T-helper 17 cell (primary cell): Measurements from ENCODE around the gene NSD2. TPM values are rescaled to one million over a fixed set of nuclear protein-coding genes. Genes with fewer than 3 reads are reported as not detected.
"Not testable (repeated sequence)": the region's sequence is repeated elsewhere in the genome, so short reads cannot be mapped to it uniquely, and the experiment has no call there.

Experiments
- ATAC-seq: fragments of 150-1000 bp; cut with Tn5 transposase; 2 replicates; pipeline ENCODE4 v1.10.0; 2021; ENCODE audit warnings: mild to moderate bottlenecking, moderate library complexity
- DNase-seq, 3 donors: peaks; one replicate each; pipeline versions ENCODE4 v3.0.0 to v3.0.0-alpha.2; 2020 to 2021
- H3K9me3 ChIP-seq: one replicate; pipeline ENCODE4 v1.7.0; 2013; ENCODE audit warnings: low read length, mild to moderate bottlenecking; ENCODE audit not compliant: control insufficient read depth, poor library complexity, severe bottlenecking
- H3K27ac Mint-ChIP-seq: one replicate; pipeline ENCODE4 v1.8.0; 2022; ENCODE audit warnings: mild to moderate bottlenecking, moderate library complexity, mixed read lengths
- H3K27me3 Mint-ChIP-seq: one replicate; pipeline ENCODE4 v1.8.0; 2022; ENCODE audit warnings: mixed read lengths
- H3K36me3 Mint-ChIP-seq: one replicate; pipeline ENCODE4 v1.8.0; 2022; ENCODE audit warnings: low read depth, mixed read lengths
- H3K4me1 Mint-ChIP-seq: one replicate; pipeline ENCODE4 v1.8.0; 2022; ENCODE audit warnings: mild to moderate bottlenecking, mixed read lengths
- H3K4me3 Mint-ChIP-seq: one replicate; pipeline ENCODE4 v1.8.0; 2022; ENCODE audit warnings: mild to moderate bottlenecking, moderate library complexity, mixed read lengths
- total RNA-seq, 4 donors: library from RNA in 2 of 4; stranded (reverse) in 2 of 4; gene quantifications; one replicate each; pipeline ENCODE4 v1.2.3 and lab custom pipeline; 2022 to 2026

NSD2 gene
- total RNA-seq, 2 donors from 2014 or later = 55.0 to 62.2 TPM

- no peak overlapping the region for H3K27ac Mint-ChIP-seq
- no peak overlapping the region for H3K4me3 Mint-ChIP-seq
- H3K4me1 Mint-ChIP-seq = peaks cover 21% of the 10 kb centered on the region
Measured at GRCh38 chr4:1900624-1901023, 29.4 kb downstream of the NSD2 start.

DNA sequence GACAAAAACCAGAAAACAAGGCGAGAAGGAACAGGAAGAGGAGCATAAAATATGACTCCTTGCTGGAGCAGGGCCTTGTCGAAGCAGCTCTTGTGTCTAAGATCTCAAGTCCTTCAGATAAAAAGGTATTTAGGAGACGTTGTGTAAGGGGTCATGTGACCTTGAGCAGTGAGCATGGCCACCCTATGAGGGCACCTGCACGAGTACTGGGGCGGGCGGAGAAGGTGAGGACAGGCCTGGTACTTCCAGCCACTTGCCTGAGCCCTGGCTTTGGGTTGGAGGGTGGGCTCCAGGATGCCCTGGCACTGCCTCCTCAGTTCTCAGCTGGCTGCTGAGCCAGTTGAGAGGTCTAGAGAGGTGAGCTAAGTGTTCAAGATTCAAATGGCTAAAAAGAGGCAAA is 29.9 kb downstream of the NSD2 start:
- no peak overlapping the region for H3K27ac Mint-ChIP-seq
- DNase-seq (no peak), ATAC-seq (no peak)
- no peak overlapping the region for H3K4me3 Mint-ChIP-seq
- H3K27me3 Mint-ChIP-seq = no peaks in the 10 kb centered on the region
- no peaks in the 10 kb centered on the region for H3K9me3 ChIP-seq
- no peaks in the 10 kb centered on the region for H3K36me3 Mint-ChIP-seq
- peaks cover 24% of the 10 kb centered on the region for H3K4me1 Mint-ChIP-seq

More at GRCh38 chr4:1900624-1901023, 29.4 kb downstream of the NSD2 start:
- no peaks in the 10 kb centered on the region for H3K36me3 Mint-ChIP-seq
- no peaks in the 10 kb centered on the region for H3K9me3 ChIP-seq
- ATAC-seq (no peak), DNase-seq (no peak)
- H3K27me3 Mint-ChIP-seq = no peaks in the 10 kb centered on the region

- Mint-ChIP-seq H3K36me3 (peaks cover 2% of the 10 kb centered on the region), H3K27ac (no peak overlapping the region), H3K4me1 (peaks cover 29% of the 10 kb centered on the region), H3K27me3 (no peaks in the 10 kb centered on the region), H3K4me3 (no peak overlapping the region)
- DNase-seq (no peak), ATAC-seq (no peak)
- no peaks in the 10 kb centered on the region for H3K9me3 ChIP-seq
Measured at GRCh38 chr4:1902243-1902642, 31.1 kb downstream of the NSD2 start.

- H3K27ac Mint-ChIP-seq = peak overlapping the region; percentile 9
- no peak for ATAC-seq
- DNase-seq = no peak
- peaks cover 2% of the 10 kb centered on the region for H3K36me3 Mint-ChIP-seq
- H3K4me3 Mint-ChIP-seq = no peak overlapping the region
- H3K9me3 ChIP-seq = no peaks in the 10 kb centered on the region
- no peaks in the 10 kb centered on the region for H3K27me3 Mint-ChIP-seq
- H3K4me1 Mint-ChIP-seq = peaks cover 33% of the 10 kb centered on the region
Measured at GRCh38 chr4:1903035-1903434, 31.8 kb downstream of the NSD2 start.

DNA sequence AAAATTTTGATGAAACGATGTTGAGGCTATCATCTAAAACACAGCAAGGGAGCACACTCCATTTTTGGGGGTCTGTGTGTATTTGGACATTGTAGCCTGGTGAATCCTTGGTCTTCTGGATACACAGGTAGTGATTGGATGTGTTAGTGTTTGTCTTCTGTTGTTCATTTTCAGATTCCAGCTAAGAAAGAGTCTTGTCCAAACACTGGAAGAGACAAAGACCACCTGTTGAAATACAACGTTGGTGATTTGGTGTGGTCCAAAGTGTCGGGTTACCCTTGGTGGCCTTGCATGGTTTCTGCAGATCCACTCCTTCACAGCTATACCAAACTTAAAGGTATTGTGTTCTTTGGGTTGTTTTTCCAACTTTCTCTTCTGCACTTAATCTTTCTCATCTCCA is 32.8 kb downstream of the NSD2 start:
- no peak for ATAC-seq
- no peak for DNase-seq
- Mint-ChIP-seq H3K4me3 (no peak overlapping the region), H3K27ac (no peak overlapping the region), H3K4me1 (peaks cover 34% of the 10 kb centered on the region), H3K36me3 (peaks cover 2% of the 10 kb centered on the region), H3K27me3 (no peaks in the 10 kb centered on the region)
- no peaks in the 10 kb centered on the region for H3K9me3 ChIP-seq

GRCh38 chr4:1907848-1908525 is 36.8 kb downstream of the NSD2 start:
- H3K27me3 Mint-ChIP-seq = no peaks in the 10 kb centered on the region

GRCh38 chr4:1909696-1910095 is 38.5 kb downstream of the NSD2 start:
- ATAC-seq, H3K9me3 ChIP-seq, H3K27me3 Mint-ChIP-seq, H3K4me3 Mint-ChIP-seq, H3K36me3 Mint-ChIP-seq, H3K27ac Mint-ChIP-seq, DNase-seq: not testable (repeated sequence)
- peaks cover 34% of the 10 kb centered on the region for H3K4me1 Mint-ChIP-seq

More at GRCh38 chr4:1907848-1908525, 36.8 kb downstream of the NSD2 start:
- no peak for DNase-seq
- no peak overlapping the region for H3K4me3 Mint-ChIP-seq
- peak overlapping the region; percentile 87 for H3K27ac Mint-ChIP-seq
- ATAC-seq = peak; percentile 41
- H3K4me1 Mint-ChIP-seq = peaks cover 34% of the 10 kb centered on the region
- H3K9me3 ChIP-seq = no peaks in the 10 kb centered on the region
- peaks cover 4% of the 10 kb centered on the region for H3K36me3 Mint-ChIP-seq

- Mint-ChIP-seq H3K27ac (peak overlapping the region; percentile 56), H3K4me1 (peaks cover 33% of the 10 kb centered on the region), H3K4me3 (peak overlapping the region; percentile 52), H3K27me3 (no peaks in the 10 kb centered on the region), H3K36me3 (peaks cover 10% of the 10 kb centered on the region)
- H3K9me3 ChIP-seq = no peaks in the 10 kb centered on the region
- DNase-seq = no peak
- peak; percentile 33 for ATAC-seq
Measured at GRCh38 chr4:1910643-1911042, 39.5 kb downstream of the NSD2 start.

- not testable (repeated sequence) for H3K27me3 Mint-ChIP-seq, H3K36me3 Mint-ChIP-seq, DNase-seq, H3K4me3 Mint-ChIP-seq, H3K9me3 ChIP-seq, ATAC-seq
- Mint-ChIP-seq H3K4me1 (peaks cover 28% of the 10 kb centered on the region), H3K27ac (peak overlapping the region; percentile 56)
Measured at GRCh38 chr4:1911316-1911715, 40.1 kb downstream of the NSD2 start.

DNA sequence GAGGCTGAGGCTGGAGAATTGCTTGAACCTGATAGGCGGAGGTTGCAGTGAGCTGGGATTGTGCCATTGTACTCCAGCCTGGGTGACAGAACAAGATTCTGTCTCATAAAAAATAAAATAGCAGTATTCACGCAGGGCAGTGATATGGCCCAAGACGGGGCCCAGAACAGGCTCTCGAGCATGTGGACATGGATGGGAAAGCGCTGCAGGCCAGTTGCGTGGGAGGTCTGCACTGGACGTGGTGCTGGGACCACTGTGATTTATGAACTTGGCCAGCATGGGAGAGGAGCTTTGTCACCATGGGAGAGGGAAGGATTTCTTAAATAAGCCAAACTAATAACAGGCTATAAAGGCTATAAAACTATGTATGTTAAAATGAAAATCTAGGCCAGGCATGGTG is 51.6 kb downstream of the NSD2 start:
- no peaks in the 10 kb centered on the region for H3K36me3 Mint-ChIP-seq
- peaks cover 3% of the 10 kb centered on the region for H3K4me1 Mint-ChIP-seq
- H3K27me3 Mint-ChIP-seq = no peaks in the 10 kb centered on the region
- no peak overlapping the region for H3K4me3 Mint-ChIP-seq
- ATAC-seq = no peak
- no peak for DNase-seq
- no peaks in the 10 kb centered on the region for H3K9me3 ChIP-seq
- H3K27ac Mint-ChIP-seq = peak overlapping the region; percentile 27

- Mint-ChIP-seq H3K27me3 (no peaks in the 10 kb centered on the region), H3K27ac (no peak overlapping the region), H3K36me3 (peaks cover 5% of the 10 kb centered on the region), H3K4me3 (no peak overlapping the region), H3K4me1 (peaks cover 8% of the 10 kb centered on the region)
- DNase-seq (no peak), ATAC-seq (no peak)
- H3K9me3 ChIP-seq = no peaks in the 10 kb centered on the region
Measured at GRCh38 chr4:1927675-1928074, 56.5 kb downstream of the NSD2 start.

DNA sequence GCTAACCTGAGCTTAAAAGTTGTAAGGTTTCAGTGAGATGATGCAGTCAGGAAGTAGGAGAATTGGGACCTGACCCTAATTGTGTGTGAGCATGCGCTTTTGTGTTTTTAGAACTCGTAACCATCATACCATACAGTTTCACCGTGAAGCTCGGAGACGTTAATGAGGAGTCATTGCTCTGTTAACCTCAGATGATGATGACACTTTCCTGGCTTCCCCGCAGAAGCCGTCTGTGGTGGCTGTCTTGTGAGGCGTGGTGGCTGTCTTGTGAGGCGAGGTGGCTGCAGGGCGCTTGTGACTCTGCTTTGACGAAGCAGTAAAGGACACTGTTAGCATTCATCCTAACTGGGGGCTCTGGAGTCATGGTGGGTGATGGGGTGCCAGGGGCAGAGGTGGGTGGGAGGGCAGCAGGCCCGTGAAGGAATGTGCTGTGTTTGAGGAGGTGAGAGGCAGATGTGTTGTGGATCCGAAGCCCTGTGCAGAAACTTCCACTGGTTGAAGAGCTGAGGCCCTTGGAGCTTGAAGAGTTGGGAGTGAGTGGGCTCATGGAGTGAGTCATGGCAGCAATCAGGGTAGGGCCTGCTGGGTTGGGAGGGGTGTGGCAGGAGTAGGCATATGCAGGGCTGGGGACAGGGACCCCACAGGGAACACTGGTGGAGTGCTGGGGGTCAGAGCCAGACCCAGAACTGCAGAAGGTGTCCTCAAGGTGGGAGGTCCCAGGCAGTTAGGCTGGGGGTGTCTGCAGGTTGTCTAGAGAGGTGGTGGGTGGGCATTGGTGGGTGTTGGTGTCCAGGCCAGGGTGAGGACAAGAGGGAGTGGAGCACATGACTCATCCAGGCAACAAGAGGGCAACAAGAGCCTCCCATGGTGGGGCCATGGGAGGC is 57.4 kb downstream of the NSD2 start:
- ATAC-seq (peak; percentile 41), DNase-seq (no peak)
- peak overlapping the region; percentile 77 for H3K27ac Mint-ChIP-seq
- no peak overlapping the region for H3K4me3 Mint-ChIP-seq
- H3K4me1 Mint-ChIP-seq = peaks cover 8% of the 10 kb centered on the region
- H3K27me3 Mint-ChIP-seq = no peaks in the 10 kb centered on the region
- no peaks in the 10 kb centered on the region for H3K9me3 ChIP-seq
- H3K36me3 Mint-ChIP-seq = peaks cover 5% of the 10 kb centered on the region

GRCh38 chr4:1932736-1933135 is 61.5 kb downstream of the NSD2 start:
- H3K27me3 Mint-ChIP-seq = no peaks in the 10 kb centered on the region
- no peak overlapping the region for H3K4me3 Mint-ChIP-seq
- H3K4me1 Mint-ChIP-seq = peaks cover 8% of the 10 kb centered on the region
- H3K9me3 ChIP-seq = no peaks in the 10 kb centered on the region
- no peak overlapping the region for H3K27ac Mint-ChIP-seq
- ATAC-seq (no peak), DNase-seq (no peak)
- peaks cover 5% of the 10 kb centered on the region for H3K36me3 Mint-ChIP-seq
